K562 (cell line): Measurements from ENCODE around the gene PDE1C. TPM values are rescaled to one million over a fixed set of nuclear protein-coding genes. Genes with fewer than 3 reads are reported as not detected.

ENCODE experiments used
- ATAC-seq: fragments of 200-7000 bp; cut with Tn5 transposase; 3 replicates; pipeline ENCODE4 v1.9.1; 2020; ENCODE audit warnings: moderate library complexity
- BruUV-seq: library from RNA; stranded (reverse); fragments of 400-500 nt; replicated peaks from 2 replicates; lab custom pipeline; 2021; lab: Mats Ljungman, UMichigan
- CTCF ChIA-PET: fragments of 300-600 bp; formaldehyde crosslinking; extraction: SDS; loops from one replicate; lab custom pipeline; 2021; ENCODE audit warnings: low intra/inter-chr PET ratio; lab: Yijun Ruan, JAX
- POLR2A ChIA-PET: fragments of 300-600, 350-650 bp; sonication (Branson Sonifier 250); formaldehyde crosslinking; extraction: SDS; loops from one replicate; lab custom pipeline; 2021; ENCODE audit warnings: antibody characterized with exemption, inconsistent platforms; lab: Yijun Ruan, JAX
- DNase-seq, 4 experiments: peaks; one replicate each; pipeline versions ENCODE4 v3.0.0 to v3.0.0-alpha.2; 2011 to 2018; ENCODE audit warnings: low spot score in 3 of 4, mixed read lengths in 3 of 4; ENCODE audit errors: extremely low read depth in 1 of 4
- FAIRE-seq: peaks from 2 replicates; lab custom pipeline; 2011; peaks lifted over from hg19 to GRCh38; lab: Jason Lieb, UNC
- H2AFZ ChIP-seq: 2 replicates; pipeline ENCODE4 v1.6.0; 2011; ENCODE audit warnings: low read depth, low read length, control low read depth, inconsistent platforms
- H3K27ac ChIP-seq: fragments of 200-600 bp; 3 replicates; pipeline ENCODE4 v1.8.0; 2011; ENCODE audit warnings: low read depth, mild to moderate bottlenecking, control low read depth, inconsistent platforms, low read length, moderate library complexity, mixed read lengths; ENCODE audit errors: extremely low read depth
- H3K27me3 ChIP-seq, 2 experiments: fragments of 300-600 bp in 1 of 2; 2 replicates in 1 of 2; 3 replicates in 1 of 2; pipeline versions ENCODE4 v1.6.0 to v1.8.0; 2011; ENCODE audit warnings: inconsistent platforms in 2 of 2, low read length in 2 of 2, mild to moderate bottlenecking in 1 of 2, mixed read lengths in 1 of 2, moderate library complexity in 1 of 2; ENCODE audit not compliant: control insufficient read depth in 2 of 2, insufficient read depth in 2 of 2
- H3K36me3 ChIP-seq: fragments of 300-600 bp; 3 replicates; pipeline ENCODE4 v1.8.0; 2011; ENCODE audit warnings: mild to moderate bottlenecking, low read length, inconsistent platforms; ENCODE audit not compliant: control insufficient read depth, insufficient read depth
- H3K4me1 ChIP-seq, 2 experiments: fragments of 200-600 bp in 1 of 2; replicated peaks in 1 of 2; 2 replicates in 1 of 2; 3 replicates in 1 of 2; pipeline versions ENCODE4 v1.5.1 to v1.8.0; 2011; ENCODE audit warnings: inconsistent platforms in 2 of 2, low read length in 2 of 2, mild to moderate bottlenecking in 1 of 2, mixed read lengths in 1 of 2, moderate library complexity in 1 of 2; ENCODE audit not compliant: control insufficient read depth in 2 of 2, insufficient read depth in 2 of 2
- H3K4me2 ChIP-seq: 2 replicates; pipeline ENCODE4 v1.6.1; 2011; ENCODE audit warnings: low read length, control low read depth, inconsistent platforms, mixed read lengths; ENCODE audit not compliant: insufficient read depth
- H3K4me3 ChIP-seq: fragments of 200-600 bp; sonication (generic), shearing (Covaris generic); 2 replicates; pipeline ENCODE4 v1.5.1; 2016; ENCODE audit warnings: control low read depth, inconsistent platforms
- H3K79me2 ChIP-seq: fragments of 200-600 bp; 3 replicates; pipeline ENCODE4 v1.8.0; 2011; ENCODE audit warnings: low read length, inconsistent platforms; ENCODE audit not compliant: control insufficient read depth, insufficient read depth
- H3K9ac ChIP-seq, 2 experiments: 2 replicates each; pipeline versions ENCODE4 v1.6.0 to v1.6.1; 2011; ENCODE audit warnings: low read depth in 2 of 2, low read length in 2 of 2, control low read depth in 1 of 2, inconsistent platforms in 1 of 2, mild to moderate bottlenecking in 1 of 2, mixed read lengths in 1 of 2; ENCODE audit not compliant: insufficient read depth in 1 of 2
- H3K9me1 ChIP-seq: one replicate; pipeline ENCODE4 v1.6.0; 2011; ENCODE audit warnings: inconsistent platforms, mild to moderate bottlenecking, low read length, moderate library complexity; ENCODE audit not compliant: control insufficient read depth, insufficient read depth
- H3K9me3 ChIP-seq: replicated peaks from 2 replicates; pipeline ENCODE4 v1.5.1; 2011; ENCODE audit warnings: low read depth, low read length, inconsistent platforms; ENCODE audit not compliant: control insufficient read depth, insufficient read depth
- H4K20me1 ChIP-seq: replicated peaks from 2 replicates; pipeline ENCODE4 v1.6.1; 2011; ENCODE audit warnings: low read length, inconsistent platforms, mixed read lengths; ENCODE audit not compliant: control insufficient read depth, insufficient read depth
- E2F5 ChIP-seq: sonication (generic); formaldehyde crosslinking; IDR thresholded peaks from 2 replicates; pipeline ENCODE4 v1.8.0; 2022; ENCODE audit warnings: mild to moderate bottlenecking, missing genetic modification reagents
- MAFK ChIP-seq: IDR thresholded peaks from 2 replicates; pipeline ENCODE4 v1.6.1; 2011; ENCODE audit warnings: low read length, improper control_type of control experiment
- NFIX ChIP-seq: fragments of 250-450 bp; sonication (Bioruptor Pico); IDR thresholded peaks from 2 replicates; pipeline ENCODE4 v1.4.0; 2020; ENCODE audit warnings: low read depth, mild to moderate bottlenecking, moderate library complexity
- NONO ChIP-seq, 2 experiments: fragments of 200-400 bp in 1 of 2; fragments of 450-650 bp in 1 of 2; formaldehyde crosslinking in 1 of 2; IDR thresholded peaks; 2 replicates each; pipeline ENCODE4 v1.6.1; 2017; ENCODE audit warnings: low read depth in 2 of 2, mild to moderate bottlenecking in 2 of 2, moderate library complexity in 2 of 2, low read length in 1 of 2
- THAP12 ChIP-seq: fragments of 250-450 bp; sonication (Bioruptor Pico); IDR thresholded peaks from 2 replicates; pipeline ENCODE4 v1.9.0; 2021; ENCODE audit warnings: mild to moderate bottlenecking, inconsistent platforms
- ZFP1 ChIP-seq: fragments of 450-650 bp; formaldehyde crosslinking; IDR thresholded peaks from 2 replicates; pipeline ENCODE4 v1.4.0; 2020; ENCODE audit warnings: mild to moderate bottlenecking, mixed read lengths
- ZNF140 ChIP-seq: fragments of 250-450 bp; sonication (Bioruptor Pico); IDR thresholded peaks from 2 replicates; pipeline ENCODE4 v1.8.0; 2021; ENCODE audit warnings: moderate library complexity, mild to moderate bottlenecking, inconsistent platforms
- ZNF280A ChIP-seq: fragments of 450-650 bp; IDR thresholded peaks from 2 replicates; pipeline ENCODE4 v1.6.1; 2018; ENCODE audit warnings: mild to moderate bottlenecking, low read depth; ENCODE audit not compliant: partially characterized antibody
- ZNF282 ChIP-seq: sonication (generic); formaldehyde crosslinking; IDR thresholded peaks from 2 replicates; pipeline ENCODE4 v1.8.1; 2023; ENCODE audit warnings: missing genetic modification reagents
- ZNF445 ChIP-seq: fragments of 250-450 bp; sonication (Bioruptor Pico); IDR thresholded peaks from 2 replicates; pipeline ENCODE4 v1.4.0; 2020; ENCODE audit warnings: low read depth, mild to moderate bottlenecking, moderate library complexity
- ZNF507 ChIP-seq: conservative IDR thresholded peaks from 2 replicates; pipeline ENCODE4 v1.6.1; 2017; ENCODE audit warnings: missing genetic modification characterization, missing compliant biosample characterization
- ZNF695 ChIP-seq: fragments of 450-650 bp; formaldehyde crosslinking; IDR thresholded peaks from 2 replicates; pipeline ENCODE4 v1.4.0; 2020; ENCODE audit warnings: mild to moderate bottlenecking, moderate library complexity
- WGBS: fragments of 100-300 bp; shearing (Covaris generic); methylation state at CpG from one replicate; pipeline ENCODE4 v1.1.6; 2016; ENCODE audit warnings: low coverage, mixed read lengths; ENCODE audit not compliant: insufficient coverage; ENCODE audit errors: missing lambda C conversion rate; 5-methylcytosine and 5-hydroxymethylcytosine counted together
- in situ Hi-C: fragments of 300-500 bp; cut with MboI; formaldehyde crosslinking; loops from 4 replicates; pipeline ENCODE4 v1.15.0; 2018; ENCODE audit warnings: inconsistent platforms, mixed read lengths
- intact Hi-C: fragments of 100-400 bp; cut with micrococcal nuclease; formaldehyde crosslinking; loops from 2 replicates; pipeline ENCODE4 v1.14.2; 2022
- polyA plus RNA-seq, 8 experiments: library from polyadenylated mRNA; depleted of rRNA in 4 of 8; stranded (reverse) in 5 of 8; unstranded in 3 of 8; fragments of >200 nt; fragmentation: Nextera tagmentation in 2 of 8; fragmentation: Illumina TruSeq in 1 of 8; extraction: Ambion mirVana in 2 of 8; extraction: Trizol in 1 of 8; gene quantifications; 2 replicates each; pipeline versions ENCODE4 v1.2.1 to v1.2.3, GENCODE V29; 2011 to 2014; ENCODE audit warnings: inconsistent platforms in 1 of 8, missing spikeins in 1 of 8
- total RNA-seq, 7 experiments: library from RNA; depleted of rRNA in 6 of 7; stranded (reverse); fragments of >200 nt in 6 of 7; fragmentation: Illumina TruSeq in 2 of 7; extraction: Trizol in 2 of 7; gene quantifications; 2 replicates each; pipeline versions ENCODE4 v1.2.1 to v1.2.3, GENCODE V29; 2011 to 2021; ENCODE audit warnings: low replicate concordance in 1 of 7
- TF ChIP-seq, protein P1 (sequence below): sonication (generic); formaldehyde crosslinking; IDR thresholded peaks from 2 replicates; pipeline ENCODE4 v1.8.1; 2023; ENCODE audit warnings: mild to moderate bottlenecking, missing genetic modification reagents

Gene PDE1C
- total and polyA plus RNA-seq, 9 of the 15 experiments (the other 6 are each of a cell fraction or from before 2014, with no cell fraction given), result under 0.01 to 0.01 TPM; not detected in 7

DNA sequence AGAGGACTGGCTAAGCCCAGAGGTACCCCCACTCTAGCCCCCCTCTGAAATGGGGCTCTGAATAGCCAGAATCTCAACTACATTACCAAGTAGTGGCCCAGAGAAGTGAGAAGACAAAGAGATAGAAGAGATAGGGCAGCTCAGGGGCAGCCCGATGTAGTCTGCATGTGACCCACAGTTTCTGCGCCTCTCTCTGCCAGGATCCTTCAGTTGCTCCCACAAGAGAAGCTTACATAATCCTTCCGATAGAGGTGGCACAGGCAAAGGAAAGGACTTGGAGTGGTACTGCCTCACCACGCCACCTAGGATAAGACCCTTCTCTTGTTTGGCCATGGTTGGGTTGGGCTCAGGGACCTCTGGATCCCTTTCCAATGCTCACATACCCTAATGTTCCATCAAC is 5.4 kb upstream of the PDE1C start (continued):
- TF ChIP-seq ZFP1 (CRISPR knock-in tag), result no peak

GRCh38 chr7:32074787-32075585 is 4.8 kb upstream of the PDE1C start:
- BruUV-seq, result no TSS peak
- DNase-seq (no peak), ATAC-seq (no peak), FAIRE-seq (no peak)
- Histone ChIP-seq H3K9me3 (no peaks in the 10 kb centered on the region), H3K27ac (no peak overlapping the region), H3K4me2 (no peak overlapping the region), H3K79me2 (no peaks in the 10 kb centered on the region), H3K4me3 (no peak overlapping the region), H2AFZ (no peak overlapping the region), H3K4me1 (no peaks in the 10 kb centered on the region; a peak in 1 of 5 replicates), H3K27me3 (peaks cover 0 to 10% of the 10 kb centered on the region in 2 experiments; a peak in 2 of 5 replicates), H3K36me3 (no peaks in the 10 kb centered on the region), H3K9ac (no peak overlapping the region), H4K20me1 (no peaks in the 10 kb centered on the region), H3K9me1 (no peaks in the 10 kb centered on the region)
- in situ Hi-C loops (no loop called here), intact Hi-C loops (no loop called here)
- ChIA-PET CTCF (no interaction called here), POLR2A (no interaction called here)
- WGBS, result 0% methylated on average over 9 of the region's 9 CpGs
- TF ChIP-seq MAFK (no peak), ZNF445 (CRISPR knock-in tag) (no peak), ZNF695 (no peak), ZNF282 (CRISPR knock-in tag) (no peak), ZNF507 (tag) (no peak), THAP12 (CRISPR knock-in tag) (no peak), ZNF280A (no peak), E2F5 (CRISPR knock-in tag) (no peak), NFIX (CRISPR knock-in tag) (no peak), ZNF140 (CRISPR knock-in tag) (no peak), NONO (IDR thresholded peaks at IDR 0.05; ENCODE audit: low read depth in 2 of 2, low read length in 1 of 2) (no peak)
- TF ChIP-seq, protein P1, sequence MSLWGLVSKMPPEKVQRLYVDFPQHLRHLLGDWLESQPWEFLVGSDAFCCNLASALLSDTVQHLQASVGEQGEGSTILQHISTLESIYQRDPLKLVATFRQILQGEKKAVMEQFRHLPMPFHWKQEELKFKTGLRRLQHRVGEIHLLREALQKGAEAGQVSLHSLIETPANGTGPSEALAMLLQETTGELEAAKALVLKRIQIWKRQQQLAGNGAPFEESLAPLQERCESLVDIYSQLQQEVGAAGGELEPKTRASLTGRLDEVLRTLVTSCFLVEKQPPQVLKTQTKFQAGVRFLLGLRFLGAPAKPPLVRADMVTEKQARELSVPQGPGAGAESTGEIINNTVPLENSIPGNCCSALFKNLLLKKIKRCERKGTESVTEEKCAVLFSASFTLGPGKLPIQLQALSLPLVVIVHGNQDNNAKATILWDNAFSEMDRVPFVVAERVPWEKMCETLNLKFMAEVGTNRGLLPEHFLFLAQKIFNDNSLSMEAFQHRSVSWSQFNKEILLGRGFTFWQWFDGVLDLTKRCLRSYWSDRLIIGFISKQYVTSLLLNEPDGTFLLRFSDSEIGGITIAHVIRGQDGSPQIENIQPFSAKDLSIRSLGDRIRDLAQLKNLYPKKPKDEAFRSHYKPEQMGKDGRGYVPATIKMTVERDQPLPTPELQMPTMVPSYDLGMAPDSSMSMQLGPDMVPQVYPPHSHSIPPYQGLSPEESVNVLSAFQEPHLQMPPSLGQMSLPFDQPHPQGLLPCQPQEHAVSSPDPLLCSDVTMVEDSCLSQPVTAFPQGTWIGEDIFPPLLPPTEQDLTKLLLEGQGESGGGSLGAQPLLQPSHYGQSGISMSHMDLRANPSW, result no peak
